MM.1S (cell line): ENCODE measurements around the gene TRIM63.

Source experiments
- DNase-seq: peaks from one replicate; pipeline ENCODE4 v3.0.0-alpha.2; 2015
- H2AFZ ChIP-seq: fragments of 300-600 bp; sonication (generic); 2 replicates; pipeline ENCODE4 v1.6.0; 2016; ENCODE audit warnings: antibody characterized with exemption, low read length
- H3F3A ChIP-seq: fragments of 300-600 bp; sonication (generic); 2 replicates; pipeline ENCODE4 v1.6.1; 2016; ENCODE audit warnings: mild to moderate bottlenecking, antibody characterized with exemption, low read length, moderate library complexity, mixed read lengths; ENCODE audit not compliant: insufficient read depth
- H3K27ac ChIP-seq: fragments of 300-600 bp; sonication (generic); 2 replicates; pipeline ENCODE4 v1.5.1; 2016; ENCODE audit warnings: mild to moderate bottlenecking, low read length
- H3K27me3 ChIP-seq: fragments of 300-600 bp; sonication (generic); replicated peaks from 2 replicates; pipeline ENCODE4 v1.6.0; 2016; ENCODE audit warnings: low read length; ENCODE audit not compliant: insufficient read depth
- H3K36me3 ChIP-seq: fragments of 300-600 bp; sonication (generic); replicated peaks from 2 replicates; pipeline ENCODE4 v1.6.1; 2016; ENCODE audit warnings: mild to moderate bottlenecking, low read length, mixed read lengths; ENCODE audit not compliant: insufficient read depth
- H3K4me1 ChIP-seq: fragments of 300-600 bp; sonication (generic); 2 replicates; pipeline ENCODE4 v1.6.1; 2016; ENCODE audit warnings: low read length, mixed read lengths
- H3K4me2 ChIP-seq: fragments of 300-600 bp; sonication (generic); 2 replicates; pipeline ENCODE4 v1.6.0; 2016; ENCODE audit warnings: low read depth, low read length
- H3K4me3 ChIP-seq: fragments of 300-600 bp; sonication (generic); 2 replicates; pipeline ENCODE4 v1.5.1; 2016; ENCODE audit warnings: low read length, mixed read lengths
- H3K79me2 ChIP-seq: fragments of 300-600 bp; sonication (generic); 2 replicates; pipeline ENCODE4 v1.6.1; 2016; ENCODE audit warnings: mixed run types, low read length, mixed read lengths
- H3K9ac ChIP-seq: fragments of 300-600 bp; sonication (generic); 2 replicates; pipeline ENCODE4 v1.6.1; 2016; ENCODE audit warnings: low read length, mixed read lengths
- H3K9me2 ChIP-seq: fragments of 300-600 bp; sonication (generic); replicated peaks from 2 replicates; pipeline ENCODE4 v1.6.1; 2016; ENCODE audit warnings: mild to moderate bottlenecking, low read length, mixed read lengths; ENCODE audit not compliant: insufficient read depth
- H3K9me3 ChIP-seq: fragments of 300-600 bp; sonication (generic); replicated peaks from 2 replicates; pipeline ENCODE4 v1.6.1; 2016; ENCODE audit warnings: mild to moderate bottlenecking, low read length, mixed read lengths; ENCODE audit not compliant: insufficient read depth
- H4K20me1 ChIP-seq: fragments of 300-600 bp; sonication (generic); 2 replicates; pipeline ENCODE4 v1.6.1; 2016; ENCODE audit warnings: mild to moderate bottlenecking, low read length, moderate library complexity, mixed read lengths; ENCODE audit not compliant: insufficient read depth
- CTCF ChIP-seq: fragments of 300-600 bp; sonication (generic); IDR thresholded peaks from 2 replicates; pipeline ENCODE4 v1.5.1; 2016; ENCODE audit warnings: antibody characterized with exemption, low read length, mixed read lengths
- EZH2 ChIP-seq: fragments of 300-600 bp; sonication (generic); optimal IDR thresholded peaks from 2 replicates; pipeline ENCODE3; 2017; ENCODE audit warnings: low read depth, mild to moderate bottlenecking, antibody characterized with exemption, low read length, mixed read lengths
- EZH2phosphoT487 ChIP-seq: fragments of 300-600 bp; sonication (generic); IDR thresholded peaks from 2 replicates; pipeline ENCODE4 v1.6.1; 2018; ENCODE audit warnings: antibody characterized with exemption, low read length

Gene TRIM63

GRCh38 chr1:26084091-26084561 is 16.7 kb upstream of the TRIM63 start:
- H3K4me1 ChIP-seq: no peaks in the 10 kb centered on the region
- H3K9ac ChIP-seq: no peak overlapping the region
- H2AFZ ChIP-seq: no peak overlapping the region
- H3K36me3 ChIP-seq: no peaks in the 10 kb centered on the region
- TF ChIP-seq EZH2phosphoT487: no peak
- TF ChIP-seq CTCF: no peak
- TF ChIP-seq EZH2: no peak
- H3K27ac ChIP-seq: no peak overlapping the region
- H3F3A ChIP-seq: no peaks in the 10 kb centered on the region
- no peak overlapping the region for H3K4me2 ChIP-seq
- no peaks in the 10 kb centered on the region for H3K9me3 ChIP-seq
- H3K4me3 ChIP-seq: no peak overlapping the region
- H3K27me3 ChIP-seq: no peaks in the 10 kb centered on the region
- no peaks in the 10 kb centered on the region for H3K79me2 ChIP-seq
- DNase-seq: no peak
- no peaks in the 10 kb centered on the region for H4K20me1 ChIP-seq
- no peaks in the 10 kb centered on the region for H3K9me2 ChIP-seq

- no peak overlapping the region for H3K4me3 ChIP-seq
- no peaks in the 10 kb centered on the region for H3K27me3 ChIP-seq
- no peak overlapping the region for H3K4me2 ChIP-seq
- DNase-seq: no peak
- no peak for TF ChIP-seq EZH2phosphoT487
- no peak for TF ChIP-seq EZH2
- TF ChIP-seq CTCF: no peak
- H3F3A ChIP-seq: no peaks in the 10 kb centered on the region
- H4K20me1 ChIP-seq: no peaks in the 10 kb centered on the region
- H3K4me1 ChIP-seq: no peaks in the 10 kb centered on the region
- H2AFZ ChIP-seq: no peak overlapping the region
- no peaks in the 10 kb centered on the region for H3K79me2 ChIP-seq
- no peak overlapping the region for H3K27ac ChIP-seq
- H3K9me3 ChIP-seq: no peaks in the 10 kb centered on the region
- H3K9me2 ChIP-seq: no peaks in the 10 kb centered on the region
- H3K36me3 ChIP-seq: no peaks in the 10 kb centered on the region
- no peak overlapping the region for H3K9ac ChIP-seq
Measured at GRCh38 chr1:26083208-26083607, 15.8 kb upstream of the TRIM63 start.

- Histone ChIP-seq H4K20me1 (no peaks in the 10 kb centered on the region), H3K27ac (no peak overlapping the region), H3K36me3 (no peaks in the 10 kb centered on the region), H3K9me3 (no peaks in the 10 kb centered on the region), H3K9me2 (no peaks in the 10 kb centered on the region), H3K4me2 (no peak overlapping the region), H2AFZ (no peak overlapping the region), H3K4me3 (no peak overlapping the region), H3K79me2 (no peaks in the 10 kb centered on the region), H3K9ac (no peak overlapping the region), H3K27me3 (no peaks in the 10 kb centered on the region), H3K4me1 (no peaks in the 10 kb centered on the region), H3F3A (no peaks in the 10 kb centered on the region)
- no peak for TF ChIP-seq EZH2
- no peak for TF ChIP-seq CTCF
- no peak for TF ChIP-seq EZH2phosphoT487
- DNase-seq: no peak
Measured at GRCh38 chr1:26082020-26082350, 14.6 kb upstream of the TRIM63 start.
